GM21381 (cell line): ENCODE measurements around the gene CYP24A1.

ENCODE experiments used
- ATAC-seq: cut with Tn5 transposase; IDR thresholded peaks from one replicate; pipeline ENCODE4 v1.9.1; 2021; ENCODE audit warnings: mild to moderate bottlenecking, moderate library complexity; ENCODE audit not compliant: unreplicated experiment

Gene CYP24A1

DNA sequence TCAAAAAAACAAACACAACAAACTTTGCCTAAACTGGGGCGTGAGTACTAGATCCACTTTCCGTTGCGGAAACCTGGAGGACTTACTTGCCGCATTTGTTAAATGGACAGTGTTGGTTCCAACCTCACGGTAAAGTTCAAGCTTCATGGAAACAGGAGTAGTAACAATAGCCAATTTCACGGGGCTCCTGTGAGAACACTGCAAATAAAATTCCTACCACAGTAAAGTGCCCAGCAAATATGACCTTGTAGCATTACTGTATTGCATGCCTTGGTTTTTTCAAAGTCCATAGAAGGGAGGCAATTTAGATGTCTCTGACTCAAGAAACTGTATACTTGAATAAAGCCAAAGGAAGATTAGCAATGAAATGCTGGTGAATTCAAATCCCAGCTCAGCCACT, 3.6 kb upstream of the CYP24A1 start:
- ATAC-seq = no peak

DNA sequence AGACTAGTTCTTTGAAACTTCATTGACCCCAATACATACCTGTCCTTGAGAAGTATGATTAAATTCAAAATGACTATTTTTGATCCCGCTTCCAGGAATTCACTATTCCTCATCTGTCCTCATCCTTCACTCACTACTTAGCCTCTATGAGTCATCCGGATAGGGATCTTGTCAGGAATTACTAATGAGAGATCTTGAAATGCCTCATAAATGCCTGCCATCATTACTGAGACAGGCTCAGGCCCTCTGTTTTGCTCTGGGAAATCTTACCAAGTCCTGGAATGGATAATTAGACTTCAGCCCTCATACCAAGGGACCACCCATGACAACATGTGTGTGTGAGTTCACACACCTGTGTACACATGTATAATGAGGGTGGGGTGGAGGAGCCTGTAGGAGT, 2.8 kb upstream of the CYP24A1 start:
- no peak for ATAC-seq

DNA sequence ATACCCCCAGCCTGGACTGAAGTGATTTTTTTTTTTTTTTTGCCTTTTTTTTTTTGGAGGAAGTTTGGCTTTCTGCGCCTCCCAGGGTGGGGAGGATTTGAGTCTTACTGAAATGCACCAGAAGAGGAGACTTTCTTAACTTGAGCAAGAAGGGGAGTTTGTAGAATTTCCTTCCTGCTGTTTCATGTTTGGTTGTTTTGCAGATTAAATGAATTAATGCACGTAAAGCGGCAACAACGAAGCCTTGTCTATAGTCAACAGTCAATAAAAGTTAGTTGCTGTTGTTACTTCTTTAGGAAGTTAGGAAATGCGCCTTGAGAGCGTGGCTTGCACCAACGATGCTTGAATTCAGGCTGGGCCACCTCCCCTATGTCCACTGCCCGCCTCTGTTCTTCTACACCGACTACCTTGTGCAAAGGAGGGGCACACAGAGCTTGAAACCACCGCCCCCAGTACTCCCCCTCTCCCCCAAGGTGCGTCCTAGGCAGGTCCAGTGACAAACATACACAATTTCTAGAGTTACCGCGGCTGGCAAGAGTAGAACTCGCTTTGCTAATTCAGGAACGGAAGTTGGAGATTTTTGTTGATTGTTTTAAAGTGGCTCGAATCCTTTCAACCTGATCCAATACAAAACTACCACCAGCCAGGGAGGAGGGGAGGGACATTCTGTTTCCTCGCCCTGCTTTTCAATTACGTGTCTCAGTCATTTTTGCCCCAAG, 830 bp upstream of the CYP24A1 start:
- no peak for ATAC-seq

DNA sequence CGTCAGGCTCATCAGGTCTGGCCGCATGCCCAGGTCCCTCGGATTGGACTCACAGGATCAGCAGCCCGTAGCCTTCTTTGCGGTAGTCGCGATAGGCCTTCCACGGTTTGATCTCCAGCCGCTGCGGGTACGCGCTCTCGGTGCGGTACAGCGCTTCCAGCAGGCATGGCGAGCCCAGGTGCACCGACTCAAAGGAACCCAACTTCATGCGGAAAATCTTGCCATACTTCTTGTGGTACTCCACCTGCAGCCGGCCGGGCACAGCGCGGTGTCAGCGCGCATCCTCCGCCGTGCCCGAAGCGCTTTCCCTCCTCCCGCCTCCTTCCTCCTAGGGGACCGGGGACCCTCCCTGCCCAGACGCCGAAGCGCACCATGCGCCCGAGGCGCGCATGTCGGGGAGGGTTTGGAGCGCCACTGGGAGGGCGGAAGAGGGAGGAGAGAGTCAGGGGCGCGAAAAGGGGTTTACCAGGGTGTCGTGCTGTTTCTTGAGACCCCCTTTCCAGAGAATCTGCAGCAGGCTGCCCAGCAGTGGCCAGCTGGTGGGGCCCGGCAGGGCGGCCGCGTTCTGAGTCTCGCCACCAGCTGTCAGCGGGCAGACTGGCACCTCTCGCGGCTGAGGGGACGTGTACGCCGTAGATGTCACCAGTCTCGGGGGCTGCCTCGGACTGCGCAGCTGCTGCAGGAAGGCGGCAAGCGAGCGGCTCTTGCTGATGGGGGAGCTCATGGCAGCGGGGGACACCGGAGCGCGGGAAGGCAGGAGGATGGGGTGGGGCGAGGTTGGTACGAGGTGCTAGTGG, 732 bp downstream of the CYP24A1 start:
- no peak for ATAC-seq

DNA sequence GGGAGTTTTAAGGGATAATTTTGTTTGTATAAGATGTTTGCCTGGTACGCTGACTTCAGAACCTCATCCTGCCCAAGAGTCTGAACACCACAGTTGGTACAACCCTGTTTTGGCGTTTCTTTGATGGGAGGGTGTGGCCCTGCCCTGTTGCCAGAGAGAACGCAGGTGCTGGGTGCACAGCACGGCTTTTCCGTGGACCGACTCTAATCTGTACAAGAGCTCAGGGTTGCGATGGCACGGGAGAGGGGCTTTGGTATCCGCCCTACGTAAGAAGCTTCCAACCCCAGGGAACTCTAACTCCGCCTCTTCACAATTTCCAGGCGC, 1.3 kb downstream of the CYP24A1 start:
- ATAC-seq = no peak

DNA sequence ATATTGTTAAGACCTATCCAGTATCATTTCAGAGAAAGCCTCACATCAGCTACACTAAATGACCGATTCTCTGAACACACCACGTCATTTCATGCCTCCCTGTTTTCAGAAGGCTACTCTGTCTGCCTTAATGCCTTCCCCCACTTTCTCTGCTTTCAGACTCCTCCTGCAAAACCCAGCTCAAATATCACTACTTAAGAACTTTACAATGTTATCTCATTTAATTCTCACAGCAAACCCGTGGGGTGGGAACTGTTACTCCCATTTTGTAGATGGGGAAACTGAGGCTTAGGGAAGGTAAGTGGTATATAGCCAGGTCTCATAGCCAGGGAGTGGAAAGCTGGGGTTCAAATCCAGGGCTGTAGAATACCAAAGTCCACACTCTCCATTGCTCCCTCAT, 2.8 kb downstream of the CYP24A1 start:
- no peak for ATAC-seq

DNA sequence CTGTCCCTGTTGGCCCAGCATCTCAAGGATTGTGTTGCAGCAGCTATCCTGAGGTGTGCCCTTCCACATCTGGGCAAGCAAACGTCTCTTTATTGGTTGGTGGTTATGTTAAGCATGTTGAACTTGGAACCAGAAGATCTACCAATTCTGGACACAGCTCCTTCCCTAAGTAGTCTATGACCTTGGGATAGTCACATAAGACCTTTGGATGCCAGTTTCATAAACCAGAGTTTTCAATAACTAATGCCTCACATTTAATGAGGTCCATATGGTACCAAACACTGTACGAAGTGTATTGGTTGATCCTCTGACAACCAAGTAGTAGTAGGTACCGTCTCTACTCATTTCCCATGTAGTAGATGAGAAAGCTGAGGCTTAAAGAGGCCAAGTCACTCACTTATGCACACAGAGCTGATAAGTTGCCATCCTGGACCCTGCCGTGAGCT, 3.7 kb downstream of the CYP24A1 start:
- no peak for ATAC-seq

DNA sequence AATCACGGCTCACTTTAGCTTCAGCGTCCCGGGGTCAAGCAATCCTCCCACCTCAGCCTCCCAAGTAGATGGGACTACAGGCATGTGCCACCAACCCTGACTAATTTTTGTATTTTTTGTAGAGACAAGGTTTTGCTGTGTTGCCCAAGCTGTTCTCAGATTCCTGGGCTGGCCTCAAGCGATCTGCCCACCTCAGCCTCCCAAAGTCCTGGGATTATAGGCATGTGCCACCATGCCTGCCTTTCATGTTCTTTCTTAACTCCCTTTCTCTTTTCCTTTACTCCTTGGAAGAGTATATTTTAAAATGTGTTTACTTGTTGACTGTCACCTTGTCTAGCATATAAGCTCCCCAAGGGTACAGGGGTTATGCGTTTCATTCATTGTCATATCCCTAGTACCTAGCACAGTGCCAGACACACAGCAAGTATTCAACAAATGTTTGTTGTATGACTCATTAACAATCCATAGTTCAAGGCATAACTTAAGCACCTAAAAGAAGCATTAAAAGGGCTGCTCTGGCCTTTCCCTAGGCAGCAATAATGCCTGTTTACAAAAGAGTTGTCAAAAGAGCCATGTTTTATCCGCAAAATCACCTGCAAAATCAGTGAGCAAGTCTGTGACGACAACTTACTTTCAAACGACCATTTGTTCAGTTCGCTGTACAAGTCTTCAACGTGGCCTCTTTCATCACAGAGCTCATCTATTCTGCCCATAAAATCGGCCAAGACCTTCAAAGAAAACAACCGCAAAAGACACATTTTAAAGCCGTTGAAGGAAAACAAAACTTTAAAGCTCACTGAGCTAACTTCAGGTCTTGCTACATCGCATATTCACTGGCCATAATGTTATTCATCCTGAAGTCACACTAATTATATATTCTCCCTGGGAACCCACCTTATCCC, 4.6 kb downstream of the CYP24A1 start:
- no peak for ATAC-seq

DNA sequence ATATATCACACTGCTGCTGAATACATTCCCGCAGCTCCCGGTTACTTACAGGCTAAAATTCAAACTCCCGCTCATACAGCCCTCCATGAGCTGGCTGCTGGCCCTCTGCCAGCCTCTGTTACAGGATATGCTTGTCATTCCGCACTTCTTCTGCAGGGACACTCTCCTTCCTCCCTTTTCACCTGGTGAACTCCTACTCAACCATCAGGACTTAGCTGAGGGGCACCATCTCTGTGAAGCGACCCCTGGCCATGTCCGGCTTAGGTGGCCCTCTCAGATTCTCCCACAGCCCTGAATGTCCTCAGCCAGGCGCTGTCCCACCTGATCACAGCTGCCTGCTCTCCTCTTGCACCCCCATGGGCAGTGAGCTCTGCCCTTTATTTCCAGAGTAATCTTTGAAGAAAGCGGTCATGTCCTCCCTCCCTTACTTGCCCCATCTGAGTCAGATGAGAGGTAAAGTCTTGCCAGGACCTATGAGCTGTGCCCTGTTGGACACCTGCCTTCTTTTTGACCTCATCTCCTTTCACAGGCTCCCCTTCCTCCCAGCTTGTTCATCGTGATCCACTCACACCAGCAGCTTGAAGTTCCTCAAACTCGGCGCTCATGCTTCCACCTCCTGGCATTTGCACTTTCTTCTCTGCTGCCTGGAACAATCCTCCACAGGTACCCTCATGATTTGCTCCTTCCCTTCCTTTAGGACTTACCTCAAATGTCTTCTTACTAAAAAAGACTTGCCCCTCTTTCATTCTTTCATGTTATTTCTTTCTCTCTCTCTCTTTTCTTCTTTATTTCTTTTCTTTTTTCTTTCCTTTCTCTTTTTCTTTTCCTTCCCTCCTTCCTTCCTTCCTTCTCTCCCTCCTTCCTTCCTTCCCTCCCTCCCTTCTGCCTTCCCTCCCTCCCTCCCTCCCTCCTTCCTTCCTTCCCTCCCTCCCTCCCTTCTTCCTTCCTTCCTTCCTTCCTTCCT, 5.6 kb downstream of the CYP24A1 start:
- ATAC-seq = no peak

DNA sequence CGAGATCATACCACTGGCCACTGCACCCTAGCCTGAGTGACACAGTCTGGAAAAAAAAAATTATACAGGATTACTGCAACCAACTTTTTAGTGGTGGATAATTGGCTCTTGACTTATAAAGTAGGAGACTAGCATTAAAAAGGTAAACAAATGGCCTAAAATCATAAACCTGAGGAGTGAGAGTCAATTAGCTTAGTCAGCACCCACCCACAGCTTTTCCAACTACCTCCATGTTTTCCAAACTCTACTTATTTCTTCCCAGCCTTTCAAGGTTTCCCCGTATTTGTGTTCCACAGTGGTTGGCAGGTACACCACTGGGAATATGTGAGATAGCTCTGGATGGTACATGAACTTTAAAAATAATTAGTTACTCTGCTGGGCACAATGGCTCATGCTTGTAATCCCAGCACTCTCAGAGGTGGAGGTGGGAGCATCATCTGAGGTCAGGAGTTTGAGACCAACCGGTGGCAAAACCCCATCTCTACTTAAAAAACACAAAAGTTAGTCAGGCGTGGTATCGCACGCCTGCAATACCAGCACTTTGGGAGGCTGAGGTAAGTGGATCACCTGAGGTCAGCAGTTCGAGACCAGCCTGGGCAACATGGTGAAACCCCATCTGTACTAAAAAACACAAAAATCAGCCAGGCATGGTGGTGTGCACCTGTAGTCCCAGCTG, 6.7 kb downstream of the CYP24A1 start:
- no peak for ATAC-seq

DNA sequence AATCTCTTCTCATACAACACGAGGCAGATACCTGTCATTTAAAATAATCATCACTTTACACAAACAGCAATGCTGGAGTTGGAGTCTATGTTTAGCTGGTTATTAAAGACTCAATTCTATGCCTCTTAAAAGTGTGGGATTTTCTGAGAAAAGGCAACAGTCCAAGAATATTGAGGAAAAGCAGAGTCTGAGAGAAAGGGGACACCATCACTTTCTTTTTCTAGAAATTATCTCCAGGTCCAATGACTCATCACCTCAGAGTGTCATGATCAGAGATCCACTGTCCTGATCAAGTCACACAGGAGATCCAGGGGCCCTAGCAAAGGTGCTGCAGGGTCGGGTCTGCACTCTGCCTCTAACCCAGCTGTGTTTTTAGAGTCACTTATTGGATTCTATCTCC, 8.0 kb downstream of the CYP24A1 start:
- ATAC-seq = no peak

DNA sequence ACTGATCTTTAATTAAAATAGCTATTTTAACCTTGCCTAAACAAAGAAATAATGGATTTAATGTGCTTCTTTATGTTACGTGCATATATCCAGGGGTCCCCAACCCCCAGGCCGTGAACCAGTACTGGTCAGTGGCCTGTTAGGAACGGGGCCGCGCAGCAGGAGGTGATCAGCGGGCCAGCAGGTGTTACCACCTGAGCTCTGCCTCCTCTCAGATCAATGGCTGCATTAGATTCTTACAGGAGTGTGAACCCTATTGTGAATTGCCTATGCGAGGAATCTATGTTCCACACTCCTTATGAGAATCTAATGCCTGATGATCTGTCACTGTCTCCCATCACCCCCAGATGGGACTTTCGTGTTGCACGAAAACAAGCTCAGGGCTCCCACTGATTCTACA, 8.8 kb downstream of the CYP24A1 start:
- no peak for ATAC-seq

DNA sequence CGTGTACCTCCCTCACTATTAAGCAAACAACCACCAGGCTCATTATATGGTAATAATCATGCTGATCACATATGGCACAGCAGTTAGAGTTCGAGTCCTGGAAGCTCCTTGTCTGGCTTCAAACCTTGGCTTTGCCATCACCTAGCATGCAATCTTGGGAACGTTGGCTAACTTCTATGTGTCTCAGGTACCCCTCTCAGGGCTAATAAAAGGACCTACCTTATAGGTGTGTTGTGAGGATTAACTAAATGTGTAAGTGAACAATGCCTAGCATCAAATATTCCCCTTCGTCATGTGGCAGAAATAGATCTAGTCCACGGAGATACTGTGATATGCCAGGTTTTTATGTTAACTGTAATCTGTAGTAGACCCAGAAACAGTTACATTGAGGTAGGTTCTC, 10.4 kb downstream of the CYP24A1 start:
- no peak for ATAC-seq

DNA sequence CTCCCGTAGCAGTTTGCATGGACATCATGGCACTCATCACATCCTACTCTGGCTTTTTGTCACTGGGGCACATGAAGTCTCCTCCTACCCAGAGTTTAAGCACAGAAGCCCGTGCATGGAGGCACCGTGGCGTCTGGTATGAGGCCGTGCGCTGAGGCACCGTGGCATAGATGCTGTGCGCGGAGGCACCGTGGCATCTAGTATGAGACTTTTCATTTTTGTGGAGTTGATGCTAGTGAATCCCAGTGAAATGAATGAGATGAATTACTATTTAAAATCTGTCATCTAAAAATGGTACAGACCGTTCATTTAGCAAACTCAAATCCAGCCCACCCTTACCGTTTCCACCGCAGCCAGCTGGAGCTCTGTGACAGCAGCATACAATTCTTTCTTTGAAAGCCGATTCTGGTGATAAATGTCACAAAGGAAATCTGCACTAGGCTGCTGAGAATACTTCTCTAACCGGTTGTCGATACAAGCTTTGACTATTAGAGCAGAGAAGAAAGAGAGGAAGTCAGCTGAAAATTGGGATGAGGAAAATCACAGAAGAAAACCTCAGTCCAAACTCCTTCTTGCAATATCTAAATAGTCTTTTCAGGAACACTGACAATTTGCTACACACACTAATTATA, 11.3 kb downstream of the CYP24A1 start:
- no peak for ATAC-seq

DNA sequence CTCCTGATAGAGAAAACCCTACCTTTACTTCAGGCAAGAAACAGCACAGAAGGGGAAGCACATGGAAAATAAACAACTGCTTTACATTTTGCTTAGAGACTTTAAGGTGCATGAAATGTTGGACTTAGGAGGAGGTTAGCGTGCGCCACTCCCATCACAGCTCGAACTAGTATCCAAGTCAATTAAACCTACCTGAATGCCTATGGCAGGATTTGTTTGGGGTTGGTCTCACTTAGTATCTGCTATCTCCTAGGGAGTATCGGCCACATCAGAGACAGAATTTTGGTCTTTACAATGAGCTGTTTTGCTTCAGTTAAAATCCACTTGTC, 12.0 kb downstream of the CYP24A1 start:
- no peak for ATAC-seq

DNA sequence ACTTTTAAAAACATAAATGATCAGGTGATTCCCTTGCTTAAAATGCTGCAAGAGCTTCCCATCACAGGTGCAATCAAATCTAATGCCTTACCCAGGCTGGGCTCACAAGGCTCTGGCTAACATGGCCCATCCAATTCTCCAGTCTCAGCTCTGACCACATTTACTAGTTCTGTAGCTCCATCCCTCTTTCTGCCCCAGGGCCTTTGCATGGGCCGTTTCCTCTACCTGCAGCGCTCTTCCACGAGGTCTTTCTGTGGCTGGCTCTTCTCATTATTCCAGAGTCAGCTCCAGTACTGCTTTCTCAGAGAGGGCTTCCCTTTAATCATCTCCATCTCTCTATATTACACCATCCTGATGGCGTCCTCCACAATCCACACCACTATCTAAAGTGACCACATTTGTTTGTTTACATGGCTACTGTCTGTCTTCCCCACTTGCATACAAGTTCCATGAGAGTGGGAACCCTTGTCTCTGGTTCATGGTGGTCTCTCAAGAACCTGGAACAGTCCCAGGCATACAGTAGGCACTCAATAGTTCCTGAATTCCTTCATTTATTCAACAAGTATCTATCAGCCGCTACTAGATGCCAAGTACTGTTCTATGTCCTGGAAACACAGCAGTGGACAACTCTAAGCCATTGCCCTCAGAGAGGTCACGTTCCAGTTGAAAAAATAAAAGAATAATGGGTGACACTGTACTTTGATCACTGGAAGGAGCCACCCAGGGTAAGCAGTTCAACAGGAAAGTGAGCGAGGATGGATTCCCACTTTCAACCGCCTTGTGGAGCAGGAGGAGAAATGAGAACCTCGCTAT, 12.6 kb downstream of the CYP24A1 start:
- no peak for ATAC-seq

DNA sequence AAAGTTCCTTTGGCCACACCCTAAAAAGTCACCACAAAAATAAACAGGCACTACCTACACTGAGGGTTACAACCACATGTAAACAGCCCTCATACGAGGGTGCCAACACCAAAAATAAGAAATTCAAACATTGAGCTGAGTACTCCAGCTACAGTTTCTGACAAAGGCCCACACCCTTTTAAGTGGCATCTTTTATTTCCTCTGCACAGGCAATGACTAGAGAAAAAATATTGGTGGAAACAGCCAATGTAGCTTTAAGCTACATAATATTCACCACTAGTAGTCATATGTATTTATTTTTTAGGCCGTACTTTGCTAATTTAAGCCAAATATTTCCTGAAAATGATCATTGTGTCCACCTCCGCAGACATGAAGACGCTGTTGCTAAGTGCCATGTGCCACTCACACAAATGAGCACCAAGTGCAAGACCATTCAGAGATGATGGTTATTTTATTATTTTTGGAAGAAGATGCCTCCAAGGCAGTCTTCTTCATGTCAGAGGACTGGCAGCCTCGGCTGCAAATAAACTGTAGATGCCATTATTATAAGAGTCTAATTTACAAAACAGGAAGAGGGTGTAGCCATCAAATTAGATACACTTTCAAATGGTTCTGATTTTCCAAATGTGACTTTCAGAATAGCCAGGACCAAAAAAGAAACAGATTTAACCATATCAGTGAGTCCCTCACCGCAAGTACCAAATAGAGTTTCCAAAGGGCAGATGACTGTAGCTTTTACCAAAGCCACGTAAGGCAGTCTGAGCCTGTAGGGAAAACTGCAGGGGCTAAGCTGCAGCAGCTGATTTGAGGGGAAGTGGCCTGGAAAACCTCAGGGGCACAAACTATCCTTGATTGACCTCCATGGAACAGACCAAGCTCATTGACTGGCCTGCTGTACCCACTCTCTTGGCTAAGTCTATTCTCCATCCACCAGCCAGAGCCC, 13.4 kb downstream of the CYP24A1 start:
- ATAC-seq = no peak
